Measurements from ENCODE around the gene CERK.

GRCh38 chr22:46686221-46687047, 51.6 kb downstream of the CERK start:
- TF ChIP-seq CTCF (conservative IDR thresholded peaks at IDR 0.05) (no peak), EZH2 (IDR thresholded peaks at IDR 0.05; ENCODE audit: low read depth) (no peak)

Data from PC-9 (cell line).